Measurements from ENCODE around the gene RGS6.

Gene RGS6

DNA sequence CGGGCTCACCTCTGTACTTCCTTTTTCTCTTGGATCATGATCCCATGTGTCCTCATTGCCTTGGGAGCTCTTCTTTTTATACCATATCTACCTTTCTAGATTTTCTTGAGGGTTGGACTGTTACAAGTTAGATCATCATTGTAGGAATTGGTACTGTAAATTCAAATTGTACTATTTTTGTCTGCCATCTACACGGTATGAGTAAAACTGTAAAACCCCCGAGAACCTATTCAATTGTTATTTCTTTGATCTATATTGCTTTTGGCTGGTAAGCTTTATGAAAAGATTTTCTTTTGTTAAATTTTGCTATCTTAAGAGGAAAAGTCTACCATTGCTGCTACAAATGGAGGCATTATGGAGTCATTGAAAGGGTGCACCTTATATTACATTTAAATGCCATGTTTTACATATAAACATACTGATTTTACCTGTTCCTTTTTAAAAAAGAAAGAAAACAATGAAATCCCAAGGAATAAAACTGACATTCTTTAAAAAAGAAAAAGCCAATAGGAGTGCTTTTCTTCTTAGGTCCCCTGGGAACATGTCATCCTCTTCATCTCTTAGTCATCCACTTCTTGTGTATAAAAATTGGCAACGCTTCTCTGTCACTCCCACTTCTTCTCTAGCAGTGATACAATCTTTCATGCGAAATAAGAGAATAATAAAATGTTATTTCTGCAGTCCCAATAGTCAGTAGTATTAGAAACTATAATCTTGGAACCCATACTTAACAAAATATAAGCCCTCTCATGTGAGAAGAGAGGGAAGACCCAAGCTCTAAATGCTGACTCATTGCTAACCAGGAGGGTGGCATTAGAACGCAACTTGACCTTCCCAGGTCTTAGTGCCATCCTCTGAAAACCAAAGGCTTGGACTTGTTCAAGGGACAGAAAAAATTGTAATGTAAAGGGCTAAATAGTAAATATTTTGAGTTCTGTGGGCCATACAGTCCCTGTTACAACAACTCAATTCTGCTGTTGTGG is 20.4 kb downstream of the RGS6 start:
- DNase-seq, result no peak

DNA sequence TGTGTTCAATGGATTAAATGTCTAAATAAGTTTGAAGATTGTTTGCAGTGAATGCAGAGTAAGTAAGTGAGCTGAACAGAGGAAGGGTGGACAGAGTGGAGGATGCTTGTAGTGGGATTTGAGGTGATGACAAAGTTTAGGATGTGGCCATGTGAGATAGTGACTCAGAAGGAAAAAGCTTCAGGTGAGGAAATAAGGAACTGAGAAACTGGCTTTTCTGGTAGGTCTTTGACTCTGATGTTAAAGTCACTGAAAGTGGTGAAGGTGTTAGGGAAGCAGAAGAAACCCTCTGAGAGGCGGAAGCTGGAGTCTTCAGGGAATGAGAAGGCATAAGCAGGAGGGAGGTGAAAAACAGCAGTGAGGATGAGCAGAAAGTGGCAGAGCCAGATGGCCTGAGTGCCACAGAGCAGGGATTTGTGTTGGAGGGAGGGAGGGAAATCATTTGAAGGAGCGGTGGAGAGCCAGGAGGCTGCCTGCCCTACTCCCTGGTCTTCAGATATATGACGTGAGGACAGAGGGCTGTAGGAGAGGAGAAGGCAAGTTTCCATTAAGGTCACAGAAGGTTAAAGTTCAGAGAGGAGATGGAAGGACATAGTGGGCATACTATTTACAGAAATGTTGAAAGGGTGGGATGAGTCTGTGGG is 24.8 kb downstream of the RGS6 start:
- DNase-seq, result no peak

DNA sequence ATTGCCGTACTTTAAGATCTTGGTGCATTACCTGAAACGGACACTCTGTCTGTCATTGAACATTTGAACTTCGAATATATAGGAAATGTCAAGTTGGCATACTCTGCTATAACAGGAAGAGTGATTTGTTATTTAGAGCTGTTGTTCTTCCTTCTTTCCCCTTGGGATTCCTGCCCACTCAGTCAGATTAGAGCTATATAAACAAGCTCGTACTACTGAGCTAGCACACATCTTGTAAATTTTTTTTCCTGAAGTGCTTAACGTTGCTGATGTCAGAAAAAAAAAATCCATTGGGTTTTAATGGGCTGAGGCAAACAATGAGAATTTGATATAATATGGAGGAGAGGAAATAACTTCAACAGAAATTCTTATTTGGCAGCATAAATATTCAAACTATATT is 26.8 kb downstream of the RGS6 start:
- no peak for DNase-seq

DNA sequence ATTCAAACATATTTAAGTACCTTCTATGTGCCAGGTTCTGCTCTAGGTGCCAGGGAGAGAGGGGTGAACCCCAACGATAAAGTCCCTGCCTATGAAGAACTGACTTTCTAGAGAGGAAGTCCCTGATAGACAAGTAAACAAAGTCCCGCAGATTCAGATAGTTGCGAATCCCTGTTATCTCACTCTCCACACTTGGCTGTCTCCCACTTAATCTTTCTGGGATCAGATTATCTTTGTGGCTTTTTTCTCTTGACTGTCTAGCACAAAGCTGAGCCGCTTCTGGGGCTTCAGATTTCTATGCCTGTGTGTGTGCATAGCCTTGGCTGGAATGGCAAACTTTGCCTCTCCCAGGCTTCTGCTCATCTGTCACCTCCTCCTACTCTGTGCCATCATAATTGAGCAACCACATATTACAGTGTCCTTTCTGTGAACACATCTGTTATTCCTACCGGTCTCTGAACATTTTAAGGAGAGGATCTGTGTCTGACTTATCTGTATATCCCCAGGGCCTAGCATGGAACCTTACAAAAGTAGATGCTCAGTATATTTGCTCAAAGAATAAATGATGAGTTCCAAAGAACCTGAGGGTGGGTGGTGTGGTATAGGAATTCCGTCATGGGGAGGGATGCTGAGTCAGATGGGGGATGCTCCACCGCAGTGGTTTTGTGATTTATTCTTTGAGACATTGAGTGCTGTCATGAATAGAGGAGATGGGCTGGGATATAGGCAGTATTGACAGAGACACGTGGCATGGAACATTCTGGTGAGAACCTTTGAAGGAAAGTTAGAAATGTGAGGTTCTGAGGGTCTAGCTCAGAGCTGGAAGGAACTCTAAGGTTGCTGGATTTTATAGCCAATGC is 28.5 kb downstream of the RGS6 start:
- no peak for DNase-seq

DNA sequence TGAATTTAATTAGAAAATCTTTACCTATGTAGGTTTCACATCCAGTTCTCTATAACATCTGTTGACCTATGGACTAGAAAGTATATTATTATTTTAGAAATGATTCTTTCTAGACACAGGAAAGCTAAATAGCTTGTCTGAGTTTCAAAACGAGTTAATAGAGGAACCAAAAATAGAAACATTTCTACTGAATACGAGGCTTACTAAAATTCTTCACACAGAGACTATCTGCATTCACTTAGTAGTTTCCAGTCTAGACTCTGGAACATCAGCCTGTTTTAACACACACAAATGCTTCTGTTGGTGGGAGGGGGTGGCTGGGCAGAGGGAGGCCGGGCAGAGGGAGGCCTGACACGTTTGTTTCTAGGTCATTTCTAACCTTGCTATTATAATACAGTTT is 29.7 kb downstream of the RGS6 start:
- no peak for DNase-seq

DNA sequence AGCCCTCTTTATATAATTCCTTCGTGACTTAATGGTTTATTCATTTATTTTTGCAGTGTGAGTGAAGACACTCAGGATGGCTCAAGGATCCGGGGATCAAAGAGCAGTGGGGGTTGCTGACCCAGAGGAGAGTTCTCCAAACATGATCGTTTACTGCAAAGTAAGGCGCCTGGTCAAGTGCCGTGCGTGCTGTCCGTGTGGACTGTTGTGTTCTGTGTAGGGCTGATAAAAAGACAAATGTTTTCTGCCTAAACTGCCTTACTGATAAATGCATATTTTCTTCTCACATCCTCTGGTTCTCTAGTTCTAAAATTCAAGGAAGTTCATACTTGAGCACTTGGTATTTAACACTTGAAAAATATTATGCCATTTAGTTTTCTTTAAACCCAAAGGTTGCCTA is 32.5 kb downstream of the RGS6 start:
- no peak for DNase-seq

DNA sequence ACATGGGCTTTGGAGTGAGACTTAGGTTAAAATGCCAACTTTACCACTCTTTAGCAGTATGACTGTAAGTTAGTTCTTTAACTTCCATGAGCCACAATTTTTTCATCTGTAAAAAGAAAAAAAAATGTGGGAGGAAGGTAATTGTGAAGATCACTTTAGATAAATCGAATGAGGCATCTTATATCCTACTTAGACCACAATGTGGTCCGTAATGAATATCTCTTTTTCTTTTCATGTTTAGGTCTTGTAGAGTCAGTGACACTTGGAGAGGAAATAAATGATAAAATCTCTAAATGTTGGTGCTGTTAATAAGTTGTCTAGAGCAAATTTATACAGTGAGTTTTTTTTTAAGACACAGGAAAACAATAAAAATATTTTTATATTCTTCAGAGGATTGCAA is 34.3 kb downstream of the RGS6 start:
- no peak for DNase-seq

DNA sequence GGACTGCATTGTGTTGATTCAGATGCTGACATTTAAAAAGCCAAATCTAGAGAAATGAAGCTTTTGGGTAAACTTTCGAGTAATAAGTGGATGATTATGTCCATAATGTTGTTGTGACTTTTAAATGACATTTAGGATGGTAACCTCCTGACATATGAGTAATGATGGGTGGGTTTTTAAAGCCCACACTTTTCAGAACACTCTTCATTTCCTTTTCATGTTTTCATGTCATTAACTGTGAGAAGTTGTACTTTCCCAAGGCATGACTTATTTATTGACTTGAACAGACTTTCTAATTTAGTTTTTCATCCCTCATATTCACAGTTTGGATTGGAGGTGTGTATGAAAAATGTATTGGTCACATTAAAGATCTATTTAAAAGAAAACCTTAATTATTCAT is 35.5 kb downstream of the RGS6 start:
- DNase-seq, result no peak

DNA sequence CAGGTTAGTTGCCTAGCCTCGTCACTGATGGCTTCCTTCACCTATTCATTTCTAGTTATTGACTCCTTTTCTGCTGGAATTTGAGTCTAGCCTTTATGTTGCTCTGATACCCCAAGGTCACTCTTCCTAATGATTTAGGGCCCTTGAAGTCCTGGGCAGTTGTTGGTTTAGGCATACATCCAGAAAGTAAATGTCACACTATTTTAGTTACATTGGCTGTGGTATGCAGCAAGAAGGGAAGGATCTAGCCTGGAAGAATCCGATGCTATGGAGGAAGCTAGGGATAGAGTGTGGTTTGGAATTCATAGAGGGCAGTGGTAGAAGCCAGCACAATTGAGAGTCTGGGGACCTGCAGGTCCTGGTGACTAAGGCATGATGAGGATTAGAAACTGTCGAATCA is 38.0 kb downstream of the RGS6 start:
- DNase-seq, result no peak

DNA sequence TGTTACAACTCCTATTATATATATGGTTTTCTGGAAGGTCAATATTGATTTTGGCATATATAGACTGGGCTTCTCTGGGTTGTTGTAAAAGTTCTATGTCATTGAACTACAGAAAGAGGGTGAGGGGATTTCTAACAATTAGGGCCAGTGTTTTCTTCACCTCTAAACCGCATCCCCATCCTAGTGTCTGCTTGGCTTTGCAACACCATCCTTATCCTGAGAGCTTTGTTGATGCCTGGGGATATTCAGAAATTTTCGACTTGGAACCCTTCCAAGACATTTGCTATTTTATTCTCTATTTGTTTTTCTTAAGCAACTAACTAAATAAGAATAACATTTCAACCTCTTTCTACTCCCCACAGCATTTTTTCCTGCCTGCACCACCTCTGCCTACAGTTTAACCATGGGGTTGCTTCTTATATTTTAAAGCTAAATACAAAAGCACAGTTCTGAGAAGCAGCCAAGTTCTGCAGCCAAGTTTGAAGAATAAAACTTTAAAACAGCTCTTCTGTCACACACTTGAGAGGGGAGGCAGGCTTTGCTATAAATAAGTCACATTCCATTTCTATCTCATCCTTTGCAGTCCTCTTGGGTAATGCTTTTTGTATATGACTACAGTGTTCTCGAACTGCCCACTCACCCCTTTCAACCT is 53.4 kb downstream of the RGS6 start:
- DNase-seq, result no peak

DNA sequence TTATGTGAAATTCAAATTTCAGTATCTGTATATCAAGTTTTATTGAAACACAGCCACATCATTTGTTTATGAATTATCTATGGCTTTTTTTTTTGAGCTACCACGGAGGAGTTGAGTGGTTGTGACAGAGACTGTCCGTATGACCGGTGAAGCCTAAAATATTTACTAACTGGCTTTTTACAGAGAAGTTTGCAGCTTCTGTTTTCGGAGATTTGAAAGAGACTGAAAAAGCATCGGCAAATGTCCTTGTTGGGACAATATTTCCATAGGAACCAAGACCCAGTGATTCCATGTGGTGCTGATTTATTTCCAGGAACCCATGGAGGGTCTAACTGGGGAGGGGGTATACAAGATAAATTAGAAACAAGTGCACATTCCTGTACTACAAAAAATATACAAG is 56.2 kb downstream of the RGS6 start:
- DNase-seq, result no peak

DNA sequence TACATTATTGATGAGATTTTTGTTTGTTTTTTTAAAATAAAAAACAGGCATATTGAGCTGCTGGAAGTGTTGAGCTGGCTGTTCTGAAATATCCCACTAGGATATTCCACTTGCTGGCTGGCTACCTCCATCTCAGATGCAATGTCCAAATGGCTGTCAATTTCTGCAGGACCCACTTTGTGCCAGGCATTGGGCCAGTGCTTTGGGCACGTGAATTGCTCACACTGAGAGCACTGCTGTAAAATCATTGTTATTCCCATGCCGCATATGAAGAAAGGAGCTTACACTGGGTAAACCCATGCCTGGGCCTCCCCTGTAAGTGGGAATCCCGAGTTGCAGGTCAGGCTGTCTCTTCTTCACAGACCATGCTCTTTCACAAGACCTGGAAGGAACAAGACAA is 56.7 kb downstream of the RGS6 start:
- no peak for DNase-seq

DNA sequence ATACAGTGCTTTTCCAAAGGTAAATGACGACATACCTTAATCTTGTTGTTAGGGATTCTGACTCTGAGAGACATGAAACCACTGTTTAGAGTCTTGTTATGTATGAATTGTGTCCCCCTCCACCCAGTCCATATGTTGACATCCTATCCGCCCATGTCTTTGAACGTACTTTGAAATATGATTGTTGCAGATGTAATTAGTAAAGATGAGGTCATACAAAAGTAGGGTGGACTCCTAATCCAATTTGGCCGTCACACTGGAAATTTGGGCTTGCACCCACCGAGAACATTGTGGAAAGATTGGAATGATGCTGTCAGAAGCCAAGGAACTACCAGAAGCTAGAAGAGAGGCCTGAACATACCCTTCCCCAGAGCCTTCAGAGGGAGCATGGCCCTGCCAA is 62.2 kb downstream of the RGS6 start:
- no peak for DNase-seq

DNA sequence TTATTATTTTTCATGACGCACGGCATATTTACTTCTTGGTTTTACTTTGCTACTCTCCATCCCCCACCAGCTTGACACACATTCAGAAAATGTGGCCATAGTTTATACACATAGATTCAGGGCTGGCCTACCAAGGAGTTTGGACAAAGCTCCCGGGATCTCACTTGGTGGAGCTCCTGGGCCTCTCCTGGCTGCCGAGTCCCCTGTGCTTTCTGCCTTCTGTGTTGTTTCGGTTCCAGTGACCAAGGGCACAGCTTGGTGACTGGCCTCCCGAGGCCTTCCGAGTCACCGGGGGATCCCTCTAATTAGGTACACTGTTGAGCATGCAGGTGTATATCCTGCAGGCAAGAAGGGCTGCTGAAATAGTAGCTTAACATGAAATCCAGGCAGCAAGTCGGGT is 63.5 kb downstream of the RGS6 start:
- no peak for DNase-seq

DNA sequence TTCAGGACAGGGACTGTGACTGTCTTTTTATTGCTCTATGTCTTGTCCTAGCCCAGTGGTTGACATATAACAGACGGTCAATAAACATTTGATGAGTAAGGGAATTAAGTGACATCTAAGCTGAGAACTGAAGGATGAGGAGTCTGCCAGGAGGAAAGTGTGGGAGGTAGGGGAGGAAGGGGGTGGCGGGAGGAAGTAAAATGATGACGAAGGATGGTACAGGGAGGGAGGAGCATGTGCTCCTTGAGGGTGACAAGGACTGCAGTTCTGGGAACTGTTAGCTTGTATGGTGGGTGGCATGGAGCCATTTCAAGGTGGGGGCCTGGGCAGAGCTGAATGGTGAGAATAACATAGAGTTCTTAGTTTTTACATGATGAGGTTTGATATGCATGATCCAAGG is 64.4 kb downstream of the RGS6 start:
- DNase-seq, result no peak

DNA sequence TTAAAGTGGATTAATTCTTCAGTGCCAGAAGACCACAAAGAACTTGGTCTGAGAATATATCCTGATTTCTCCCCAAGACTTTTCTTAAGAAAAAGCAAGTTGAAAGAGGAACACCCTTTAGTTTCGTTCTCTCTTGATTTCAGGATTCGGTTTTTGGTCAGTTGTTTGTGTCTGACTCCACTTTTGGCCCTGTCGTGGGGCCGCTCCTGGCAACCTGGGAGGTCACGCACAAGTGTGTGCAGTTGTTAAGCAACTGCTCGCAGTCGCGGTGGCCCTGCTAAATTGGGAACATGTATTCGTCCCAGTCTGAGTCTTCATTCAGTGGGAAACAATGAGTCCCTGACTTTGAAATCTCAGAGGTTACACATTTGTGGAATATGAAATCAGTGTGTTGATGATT is 68.7 kb downstream of the RGS6 start:
- no peak for DNase-seq

DNA sequence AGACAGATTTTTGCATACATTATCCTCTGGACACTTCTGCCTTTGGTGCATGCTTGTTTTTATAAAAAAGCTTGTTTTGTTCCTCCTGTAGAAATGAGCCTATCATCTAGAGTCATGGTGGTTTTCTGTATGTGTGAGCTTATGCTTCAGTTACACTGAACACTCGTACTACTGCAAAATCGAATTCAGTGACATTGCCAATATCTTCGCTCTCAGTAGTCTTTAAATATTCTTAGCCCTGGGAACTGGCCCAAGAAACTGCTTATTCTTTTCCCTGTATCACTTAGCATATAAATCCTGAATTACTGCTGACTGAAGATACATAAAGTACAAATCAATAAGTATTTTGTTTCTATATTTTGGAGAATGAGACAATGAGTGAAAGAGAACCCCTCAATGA is 70.5 kb downstream of the RGS6 start:
- DNase-seq, result no peak

DNA sequence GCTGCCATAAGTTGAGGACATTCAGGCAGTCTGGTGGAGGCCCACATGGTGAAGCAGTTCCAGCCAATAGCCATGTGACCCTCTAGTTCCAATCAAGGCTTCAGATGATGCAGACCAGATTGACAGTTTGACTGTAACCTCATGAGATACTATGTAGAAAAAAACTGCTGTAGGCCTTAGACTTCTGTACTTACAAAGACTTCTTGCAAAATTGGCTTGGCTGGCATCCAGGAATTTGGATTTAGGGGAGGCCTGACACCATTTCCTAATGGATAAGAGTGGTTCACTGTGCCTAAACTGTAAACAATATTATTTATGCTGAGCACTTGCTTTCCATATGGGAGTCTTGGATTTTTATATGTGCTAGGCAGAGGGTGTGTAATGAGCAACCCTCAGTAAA is 76.4 kb downstream of the RGS6 start:
- DNase-seq, result no peak

DNA sequence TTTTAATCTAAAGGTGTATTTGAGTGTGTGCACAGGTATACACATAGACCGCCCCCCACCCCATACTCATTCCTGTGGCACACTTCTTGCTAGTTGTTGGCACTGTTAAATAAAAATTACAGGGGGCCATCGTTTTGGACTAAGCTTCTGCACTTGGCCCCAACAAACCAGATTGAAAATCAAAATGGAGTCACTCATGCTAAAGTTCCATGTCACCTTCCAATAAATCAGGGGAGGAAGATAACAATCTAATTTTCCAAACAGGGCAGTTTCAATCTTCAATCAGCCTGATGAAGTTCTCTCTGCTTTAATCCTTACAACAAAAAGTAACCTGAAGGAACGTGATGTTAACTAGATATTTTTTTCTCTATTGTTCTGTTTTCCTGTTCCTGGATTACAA is 78.2 kb downstream of the RGS6 start:
- DNase-seq, result no peak

DNA sequence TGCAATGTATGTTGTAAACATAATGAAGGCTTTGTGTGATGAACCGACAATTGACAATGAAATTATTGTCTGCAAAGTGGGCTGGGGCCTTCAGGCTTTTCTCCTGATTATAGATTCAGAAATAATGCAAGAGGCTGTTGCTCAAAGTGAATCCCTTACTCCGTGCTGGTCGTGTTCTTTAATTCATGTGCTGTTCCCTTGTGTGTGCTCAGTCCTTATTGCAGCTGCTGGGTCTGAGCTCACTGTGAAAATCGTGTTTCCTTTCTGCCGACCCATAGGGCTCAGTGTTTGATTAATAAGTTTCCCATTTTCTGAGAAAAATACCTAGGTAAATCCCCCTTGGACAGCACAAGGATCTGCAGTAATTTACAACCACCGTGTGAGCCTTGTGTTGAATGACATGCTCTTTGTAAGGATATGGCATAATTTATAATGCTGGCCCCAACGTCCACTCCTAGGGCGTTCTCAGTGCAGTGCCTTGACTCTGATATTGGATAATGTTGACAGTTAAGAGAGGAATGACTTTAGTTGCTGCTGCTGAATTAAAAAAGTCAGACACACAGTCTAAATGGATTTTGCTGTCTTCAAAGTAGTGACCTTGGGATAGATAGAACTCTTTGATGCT is 81.6 kb downstream of the RGS6 start:
- no peak for DNase-seq

DNA sequence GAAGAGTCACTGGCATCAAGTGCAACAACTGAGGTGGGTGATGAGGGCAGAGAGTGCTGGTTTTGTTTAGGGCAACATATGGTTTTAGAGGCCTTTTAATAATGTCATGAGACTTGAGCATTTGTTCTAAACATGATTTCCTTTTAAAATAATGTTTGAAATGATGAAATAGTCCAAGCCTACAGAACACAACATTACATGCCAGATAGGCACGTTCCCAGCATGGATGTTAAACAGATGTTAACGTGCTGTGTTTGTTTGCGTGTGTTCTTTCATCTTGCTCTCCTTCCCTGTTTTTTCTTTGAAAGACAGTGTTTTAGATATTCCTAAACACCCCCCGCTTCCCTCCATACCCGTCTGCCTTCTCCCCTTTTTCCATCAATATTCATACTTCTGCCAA is 82.3 kb downstream of the RGS6 start:
- no peak for DNase-seq

DNA sequence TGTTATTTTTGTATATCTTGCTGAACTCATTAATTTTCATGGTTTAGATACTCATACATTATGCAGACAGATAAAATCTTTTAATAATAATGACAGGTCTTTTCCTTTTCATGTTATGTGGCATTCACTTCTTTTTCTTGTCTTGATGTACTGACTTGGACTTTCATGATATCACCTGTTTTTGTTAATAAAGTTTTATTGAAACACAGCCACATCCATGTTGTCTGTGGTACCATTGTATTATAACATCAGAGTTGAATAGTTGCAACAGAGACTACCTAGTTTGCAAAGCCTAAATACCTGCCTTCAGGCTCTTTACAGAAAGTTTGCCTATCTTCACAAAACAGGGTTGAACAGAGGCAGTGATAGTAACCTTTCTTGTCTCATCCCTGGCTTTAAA is 85.1 kb downstream of the RGS6 start:
- DNase-seq, result no peak
